Mesothelial cell of epicardium (in vitro differentiated cells): ENCODE results near the gene PCK1. TPM values are rescaled to one million over a fixed set of nuclear protein-coding genes. Genes with fewer than 3 reads are reported as not detected.

Experiments used
- DNase-seq, 2 experiments: peaks; one replicate each; pipeline ENCODE4 v3.0.0; 2021; ENCODE audit warnings: low spot score in 2 of 2; ENCODE audit not compliant: unreplicated experiment in 2 of 2
- H3K27ac Mint-ChIP-seq: 2 replicates; pipeline ENCODE4 v1.8.0; 2021; ENCODE audit warnings: mixed read lengths
- H3K27me3 Mint-ChIP-seq: 2 replicates; pipeline ENCODE4 v1.8.0; 2021; ENCODE audit warnings: low read depth, mixed read lengths
- H3K36me3 Mint-ChIP-seq: 2 replicates; pipeline ENCODE4 v1.8.0; 2021; ENCODE audit warnings: mixed read lengths
- H3K4me1 Mint-ChIP-seq: 2 replicates; pipeline ENCODE4 v1.8.0; 2021; ENCODE audit warnings: mixed read lengths
- H3K4me3 Mint-ChIP-seq: 2 replicates; pipeline ENCODE4 v1.8.0; 2021; ENCODE audit warnings: mild to moderate bottlenecking, moderate library complexity, mixed read lengths
- H3K9me3 Mint-ChIP-seq: 2 replicates; pipeline ENCODE4 v1.8.0; 2021; ENCODE audit warnings: mixed read lengths
- total RNA-seq: library from RNA; stranded (reverse); gene quantifications from 3 replicates; pipeline ENCODE4 v1.2.1, GENCODE V29; 2021
- TF ChIP-seq, protein P1 (sequence below): fragments of 200-600 bp; sonication (generic); IDR thresholded peaks from one replicate; pipeline ENCODE4 v1.5.0; 2021; ENCODE audit warnings: antibody characterized with exemption; ENCODE audit not compliant: unreplicated experiment

The PCK1 gene
- total RNA-seq, 1 donor from 2014 or later: not detected

- Mint-ChIP-seq H3K9me3 (peaks cover 4% of the 10 kb centered on the region), H3K4me1 (peaks cover 33% of the 10 kb centered on the region), H3K27ac (no peak overlapping the region), H3K36me3 (no peaks in the 10 kb centered on the region), H3K4me3 (no peak overlapping the region), H3K27me3 (peaks cover 81% of the 10 kb centered on the region)
- TF ChIP-seq, protein P1, sequence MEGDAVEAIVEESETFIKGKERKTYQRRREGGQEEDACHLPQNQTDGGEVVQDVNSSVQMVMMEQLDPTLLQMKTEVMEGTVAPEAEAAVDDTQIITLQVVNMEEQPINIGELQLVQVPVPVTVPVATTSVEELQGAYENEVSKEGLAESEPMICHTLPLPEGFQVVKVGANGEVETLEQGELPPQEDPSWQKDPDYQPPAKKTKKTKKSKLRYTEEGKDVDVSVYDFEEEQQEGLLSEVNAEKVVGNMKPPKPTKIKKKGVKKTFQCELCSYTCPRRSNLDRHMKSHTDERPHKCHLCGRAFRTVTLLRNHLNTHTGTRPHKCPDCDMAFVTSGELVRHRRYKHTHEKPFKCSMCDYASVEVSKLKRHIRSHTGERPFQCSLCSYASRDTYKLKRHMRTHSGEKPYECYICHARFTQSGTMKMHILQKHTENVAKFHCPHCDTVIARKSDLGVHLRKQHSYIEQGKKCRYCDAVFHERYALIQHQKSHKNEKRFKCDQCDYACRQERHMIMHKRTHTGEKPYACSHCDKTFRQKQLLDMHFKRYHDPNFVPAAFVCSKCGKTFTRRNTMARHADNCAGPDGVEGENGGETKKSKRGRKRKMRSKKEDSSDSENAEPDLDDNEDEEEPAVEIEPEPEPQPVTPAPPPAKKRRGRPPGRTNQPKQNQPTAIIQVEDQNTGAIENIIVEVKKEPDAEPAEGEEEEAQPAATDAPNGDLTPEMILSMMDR: no peak
- DNase-seq: no peak
These were observed 25.5 kb downstream of the PCK1 start for GRCh38 chr20:57586370-57586793.

DNA sequence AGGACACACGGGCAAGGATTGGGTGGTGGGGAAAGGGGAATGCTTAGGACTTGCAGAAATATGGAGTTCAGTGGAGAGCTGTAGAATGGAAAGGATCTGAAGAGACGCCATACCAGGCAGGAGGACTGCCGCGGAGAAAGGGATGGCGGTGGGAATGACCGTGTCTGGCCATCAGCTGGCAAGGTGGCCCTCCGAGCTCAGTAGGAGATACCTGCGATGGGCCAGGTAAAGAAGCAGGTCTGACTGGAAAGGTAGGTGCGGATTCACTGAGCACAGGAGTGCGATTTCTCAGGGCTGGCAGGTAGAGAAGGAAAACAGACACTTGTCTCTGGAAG, 26.0 kb downstream of the PCK1 start:
- Mint-ChIP-seq H3K9me3 (peaks cover 4% of the 10 kb centered on the region), H3K27ac (no peak overlapping the region), H3K36me3 (no peaks in the 10 kb centered on the region), H3K27me3 (peaks cover 81% of the 10 kb centered on the region), H3K4me1 (peaks cover 30% of the 10 kb centered on the region), H3K4me3 (no peak overlapping the region)
- DNase-seq: no peak
- TF ChIP-seq, protein P1: no peak

GRCh38 chr20:57587278-57587988, 26.5 kb downstream of the PCK1 start:
- Mint-ChIP-seq H3K27ac (no peak overlapping the region), H3K9me3 (peaks cover 4% of the 10 kb centered on the region), H3K4me3 (no peak overlapping the region), H3K27me3 (peaks cover 81% of the 10 kb centered on the region), H3K36me3 (no peaks in the 10 kb centered on the region), H3K4me1 (peaks cover 24% of the 10 kb centered on the region)
- DNase-seq: no peak
- TF ChIP-seq, protein P1: no peak

DNA sequence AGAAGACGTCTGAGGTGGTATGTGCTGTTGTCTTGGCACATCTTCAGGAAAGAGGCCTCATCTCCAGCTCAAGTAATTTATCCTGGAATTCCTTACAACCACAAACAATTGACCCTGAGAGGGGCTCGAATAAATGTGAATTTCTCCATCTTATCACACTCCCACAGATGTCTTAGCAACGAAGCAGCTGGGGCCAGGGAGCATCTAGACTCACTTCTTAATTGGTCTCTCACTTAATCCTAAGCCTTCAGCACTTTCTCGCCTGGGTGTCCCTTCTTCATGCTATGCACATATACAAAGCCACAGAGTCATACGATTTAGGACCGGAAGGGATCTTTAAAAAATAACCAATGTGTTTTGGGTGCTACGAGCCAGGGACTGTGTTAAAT, 27.1 kb downstream of the PCK1 start:
- no peak overlapping the region for H3K4me3 Mint-ChIP-seq
- H3K36me3 Mint-ChIP-seq: no peaks in the 10 kb centered on the region
- TF ChIP-seq, protein P1: no peak
- no peak for DNase-seq
- no peak overlapping the region for H3K27ac Mint-ChIP-seq
- H3K9me3 Mint-ChIP-seq: peaks cover 4% of the 10 kb centered on the region
- H3K27me3 Mint-ChIP-seq: peaks cover 77% of the 10 kb centered on the region
- peaks cover 19% of the 10 kb centered on the region for H3K4me1 Mint-ChIP-seq

- no peak for DNase-seq
- H3K4me1 Mint-ChIP-seq: peaks cover 17% of the 10 kb centered on the region
- peaks cover 77% of the 10 kb centered on the region for H3K27me3 Mint-ChIP-seq
- no peak overlapping the region for H3K27ac Mint-ChIP-seq
- H3K9me3 Mint-ChIP-seq: peaks cover 4% of the 10 kb centered on the region
- no peaks in the 10 kb centered on the region for H3K36me3 Mint-ChIP-seq
- no peak overlapping the region for H3K4me3 Mint-ChIP-seq
- TF ChIP-seq, protein P1: no peak
These were observed 27.7 kb downstream of the PCK1 start for GRCh38 chr20:57588596-57588995.
